Keratinocyte (primary cell): Measurements from ENCODE around the gene FCER1A. TPM values are rescaled to one million over a fixed set of nuclear protein-coding genes. Genes with fewer than 3 reads are reported as not detected.

Source experiments
- DNase-seq: peaks from one replicate; pipeline ENCODE4 v3.0.0-alpha.2; 2011; ENCODE audit warnings: low read depth, missing footprints, low spot score
- FAIRE-seq: peaks from 2 replicates; lab custom pipeline; 2011; peaks lifted over from hg19 to GRCh38; lab: Jason Lieb, UNC
- H2AFZ ChIP-seq: 2 replicates; pipeline ENCODE4 v1.6.0; 2012; ENCODE audit warnings: low read length, control low read depth, inconsistent platforms; ENCODE audit not compliant: control insufficient read depth
- H3K27ac ChIP-seq: 2 replicates; pipeline ENCODE4 v1.5.1; 2011; ENCODE audit warnings: low read length; ENCODE audit not compliant: control insufficient read depth, insufficient read depth
- H3K27me3 ChIP-seq: 3 replicates; pipeline ENCODE4 v1.6.0; 2011; ENCODE audit warnings: low read length; ENCODE audit not compliant: control insufficient read depth, insufficient read depth; ENCODE audit errors: extremely low read depth
- H3K36me3 ChIP-seq, 2 experiments: 2 replicates in 1 of 2; 3 replicates in 1 of 2; pipeline ENCODE4 v1.5.1; 2011; ENCODE audit warnings: low read length in 2 of 2, mild to moderate bottlenecking in 1 of 2; ENCODE audit not compliant: control insufficient read depth in 2 of 2, insufficient read depth in 2 of 2; ENCODE audit errors: extremely low read depth in 1 of 2
- H3K4me1 ChIP-seq: 3 replicates; pipeline ENCODE4 v1.5.1; 2011; ENCODE audit warnings: low read length; ENCODE audit not compliant: control insufficient read depth, insufficient read depth; ENCODE audit errors: extremely low read depth
- H3K4me2 ChIP-seq: 3 replicates; pipeline ENCODE4 v1.6.0; 2011; ENCODE audit warnings: low read depth, low read length; ENCODE audit not compliant: control insufficient read depth, insufficient read depth; ENCODE audit errors: extremely low read depth
- H3K4me3 ChIP-seq, 3 experiments: fragments of 200-600 bp in 1 of 3; sonication (generic) in 1 of 3; 2 replicates in 2 of 3; 3 replicates in 1 of 3; pipeline ENCODE4 v1.5.1; 2011 to 2016; ENCODE audit warnings: low read length in 3 of 3, mild to moderate bottlenecking in 3 of 3, control low read depth in 2 of 3, inconsistent platforms in 1 of 3, low read depth in 1 of 3, mixed read lengths in 1 of 3, mixed run types in 1 of 3, moderate library complexity in 1 of 3; ENCODE audit not compliant: control insufficient read depth in 2 of 3, insufficient read depth in 2 of 3; ENCODE audit errors: extremely low read depth in 1 of 3
- H3K79me2 ChIP-seq: 2 replicates; pipeline ENCODE4 v1.6.0; 2012; ENCODE audit warnings: low read length; ENCODE audit not compliant: control insufficient read depth, insufficient read depth
- H3K9ac ChIP-seq: 3 replicates; pipeline ENCODE4 v1.6.0; 2011; ENCODE audit warnings: low read length; ENCODE audit not compliant: control insufficient read depth, insufficient read depth; ENCODE audit errors: extremely low read depth
- H3K9me1 ChIP-seq: 3 replicates; pipeline ENCODE4 v1.6.0; 2011; ENCODE audit warnings: low read length; ENCODE audit not compliant: control insufficient read depth, insufficient read depth; ENCODE audit errors: extremely low read depth
- H3K9me3 ChIP-seq: 2 replicates; pipeline ENCODE4 v1.5.1; 2012; ENCODE audit warnings: low read depth, low read length; ENCODE audit not compliant: control insufficient read depth
- H4K20me1 ChIP-seq: 3 replicates; pipeline ENCODE4 v1.6.0; 2011; ENCODE audit warnings: low read length; ENCODE audit not compliant: control insufficient read depth, insufficient read depth; ENCODE audit errors: extremely low read depth
- CTCF ChIP-seq, 3 experiments: IDR thresholded peaks in 1 of 3; conservative IDR thresholded peaks in 1 of 3; optimal IDR thresholded peaks in 1 of 3; 2 replicates in 2 of 3; 3 replicates in 1 of 3; pipeline versions ENCODE3 to v1.5.1; 2011; ENCODE audit warnings: low read length in 3 of 3, mild to moderate bottlenecking in 3 of 3, moderate library complexity in 2 of 3, control low read depth in 1 of 3, inconsistent platforms in 1 of 3; ENCODE audit not compliant: insufficient read depth in 2 of 3; ENCODE audit errors: extremely low read depth in 1 of 3
- EZH2 ChIP-seq: IDR thresholded peaks from one replicate; pipeline ENCODE4 v1.6.1; 2012; ENCODE audit warnings: inconsistent platforms, mild to moderate bottlenecking, low read length, moderate library complexity
- dilution Hi-C: fragments of 300-500 bp; cut with MboI; formaldehyde crosslinking; loops from one replicate; pipeline ENCODE4 v1.7.0; 2020; ENCODE audit warnings: low sequenced_read_pairs; ENCODE audit not compliant: extremely low pct_ligation_motif_present
- polyA plus RNA-seq, 5 experiments: library from polyadenylated mRNA; depleted of rRNA in 3 of 5; stranded (reverse) in 3 of 5; stranded (forward) in 1 of 5; unstranded in 1 of 5; fragments of >200 nt; gene quantifications; 1 replicate in 1 of 5; 2 replicates in 3 of 5; 3 replicates in 1 of 5; pipeline versions ENCODE4 v1.2.1 to v1.2.3, GENCODE V29; 2011 to 2012; ENCODE audit warnings: missing spikeins in 2 of 5, low read depth in 1 of 5, low replicate concordance in 1 of 5

The FCER1A gene
- polyA plus RNA-seq, 1 donor (not counting 4 experiments of a cell fraction or from before 2014, with no cell fraction given), result not detected

- Histone ChIP-seq H3K9ac (no peak overlapping the region), H4K20me1 (no peaks in the 10 kb centered on the region), H3K36me3 (no peaks in the 10 kb centered on the region), H3K9me3 (no peaks in the 10 kb centered on the region), H3K79me2 (no peaks in the 10 kb centered on the region), H3K27ac (no peak overlapping the region), H3K27me3 (no peaks in the 10 kb centered on the region), H3K9me1 (no peaks in the 10 kb centered on the region), H3K4me1 (no peaks in the 10 kb centered on the region), H3K4me2 (no peak overlapping the region), H3K4me3 (no peak overlapping the region), H2AFZ (no peak overlapping the region)
- DNase-seq, result no peak
- TF ChIP-seq EZH2 (no peak), CTCF (optimal IDR thresholded peaks at IDR 0.05 in 1 of 3, IDR thresholded peaks at IDR 0.05 in 1 of 3, conservative IDR thresholded peaks at IDR 0.05 in 1 of 3; ENCODE audit: extremely low read depth in 1 of 3, insufficient read depth in 2 of 3, low read length in 3 of 3) (no peak)
- no peak for FAIRE-seq
- dilution Hi-C loops, result no loop called here
These were observed 22.4 kb upstream of the FCER1A start for GRCh38 chr1:159279773-159280172.

GRCh38 chr1:159282118-159282517 lies 20.0 kb upstream of the FCER1A start:
- Histone ChIP-seq H3K4me3 (no peak overlapping the region), H3K36me3 (no peaks in the 10 kb centered on the region), H3K27ac (no peak overlapping the region), H3K9ac (no peak overlapping the region), H3K9me1 (no peaks in the 10 kb centered on the region), H2AFZ (no peak overlapping the region), H3K27me3 (no peaks in the 10 kb centered on the region), H3K9me3 (no peaks in the 10 kb centered on the region), H3K4me2 (no peak overlapping the region), H4K20me1 (no peaks in the 10 kb centered on the region), H3K4me1 (no peaks in the 10 kb centered on the region), H3K79me2 (no peaks in the 10 kb centered on the region)
- FAIRE-seq (no peak), DNase-seq (no peak)
- dilution Hi-C loops, result no loop called here
- no peak for TF ChIP-seq EZH2
- TF ChIP-seq CTCF (optimal IDR thresholded peaks at IDR 0.05 in 1 of 3, IDR thresholded peaks at IDR 0.05 in 1 of 3, conservative IDR thresholded peaks at IDR 0.05 in 1 of 3; ENCODE audit: extremely low read depth in 1 of 3, insufficient read depth in 2 of 3, low read length in 3 of 3), result no peak
